GM18868 (cell line): ENCODE data around the gene EHMT1.
A peak's percentile ranks its signal among the peaks of the same experiment; 100 is the strongest.

ENCODE experiments used
- ATAC-seq: cut with Tn5 transposase; IDR thresholded peaks from one replicate; pipeline ENCODE4 v1.9.1; 2021; ENCODE audit warnings: mild to moderate bottlenecking, moderate library complexity; ENCODE audit not compliant: unreplicated experiment

The EHMT1 gene

DNA sequence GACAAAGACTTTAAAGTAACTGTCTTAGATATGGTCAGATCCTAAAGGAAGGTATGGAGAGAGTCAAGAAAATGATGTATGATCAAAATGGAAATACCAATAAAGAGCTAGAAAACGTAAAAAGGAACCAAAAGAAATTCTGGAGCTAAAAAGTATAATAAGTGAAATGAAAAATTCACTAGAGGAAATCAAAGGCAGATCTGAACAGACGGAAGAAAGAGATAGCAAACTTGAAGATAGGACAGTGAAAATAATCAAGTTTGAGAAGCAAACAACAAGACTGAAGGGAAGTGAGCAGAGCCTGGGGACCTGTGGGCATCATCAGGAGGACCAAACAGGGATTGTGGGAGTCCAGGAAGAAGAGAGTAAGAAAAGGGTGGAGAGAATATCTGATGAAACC, 115.4 kb downstream of the EHMT1 start:
- ATAC-seq = no peak

DNA sequence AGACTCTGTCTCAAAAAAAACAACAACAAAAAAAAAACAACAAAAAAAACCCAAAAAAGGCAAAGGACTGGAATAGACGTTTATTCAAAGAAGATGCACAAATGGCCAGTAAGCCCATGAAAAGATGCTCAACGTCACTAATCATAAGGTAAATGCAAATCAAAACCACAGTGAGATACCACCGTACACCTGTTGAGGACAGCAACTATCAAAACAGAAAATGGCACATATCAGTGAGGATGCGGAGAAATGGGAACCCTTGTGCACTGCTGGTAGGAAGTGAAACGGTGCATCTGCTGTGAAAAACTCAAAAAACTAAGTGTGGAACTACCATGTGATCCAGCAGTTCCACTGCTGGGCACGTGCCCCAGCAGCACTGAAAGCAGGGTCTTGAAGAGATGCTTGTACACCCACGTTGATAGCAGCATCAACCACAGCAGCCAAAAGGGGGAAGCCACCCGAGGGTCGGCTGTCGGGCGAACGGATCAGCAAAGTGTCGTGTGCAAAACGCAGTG, 119.4 kb downstream of the EHMT1 start:
- peak; percentile 87 for ATAC-seq

DNA sequence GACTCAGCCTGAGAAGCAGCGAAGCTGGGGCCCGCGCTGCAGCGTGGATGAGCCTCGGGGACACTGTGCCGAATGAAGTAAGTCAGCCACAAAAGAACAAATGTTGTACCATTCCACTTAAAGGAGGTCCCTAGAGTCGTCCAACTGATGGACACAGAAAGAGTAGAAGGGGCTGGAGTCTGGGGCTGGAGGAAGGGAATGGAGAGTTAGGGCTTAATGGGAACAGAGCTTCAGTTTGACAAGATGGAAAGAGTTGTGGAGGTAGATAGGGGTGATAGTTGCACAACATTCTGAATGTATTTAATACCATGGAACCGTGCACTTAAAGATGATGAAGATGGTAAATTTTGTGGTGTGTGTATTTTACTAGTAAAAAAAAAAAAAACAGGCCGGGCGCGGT, 119.9 kb downstream of the EHMT1 start:
- ATAC-seq = no peak

DNA sequence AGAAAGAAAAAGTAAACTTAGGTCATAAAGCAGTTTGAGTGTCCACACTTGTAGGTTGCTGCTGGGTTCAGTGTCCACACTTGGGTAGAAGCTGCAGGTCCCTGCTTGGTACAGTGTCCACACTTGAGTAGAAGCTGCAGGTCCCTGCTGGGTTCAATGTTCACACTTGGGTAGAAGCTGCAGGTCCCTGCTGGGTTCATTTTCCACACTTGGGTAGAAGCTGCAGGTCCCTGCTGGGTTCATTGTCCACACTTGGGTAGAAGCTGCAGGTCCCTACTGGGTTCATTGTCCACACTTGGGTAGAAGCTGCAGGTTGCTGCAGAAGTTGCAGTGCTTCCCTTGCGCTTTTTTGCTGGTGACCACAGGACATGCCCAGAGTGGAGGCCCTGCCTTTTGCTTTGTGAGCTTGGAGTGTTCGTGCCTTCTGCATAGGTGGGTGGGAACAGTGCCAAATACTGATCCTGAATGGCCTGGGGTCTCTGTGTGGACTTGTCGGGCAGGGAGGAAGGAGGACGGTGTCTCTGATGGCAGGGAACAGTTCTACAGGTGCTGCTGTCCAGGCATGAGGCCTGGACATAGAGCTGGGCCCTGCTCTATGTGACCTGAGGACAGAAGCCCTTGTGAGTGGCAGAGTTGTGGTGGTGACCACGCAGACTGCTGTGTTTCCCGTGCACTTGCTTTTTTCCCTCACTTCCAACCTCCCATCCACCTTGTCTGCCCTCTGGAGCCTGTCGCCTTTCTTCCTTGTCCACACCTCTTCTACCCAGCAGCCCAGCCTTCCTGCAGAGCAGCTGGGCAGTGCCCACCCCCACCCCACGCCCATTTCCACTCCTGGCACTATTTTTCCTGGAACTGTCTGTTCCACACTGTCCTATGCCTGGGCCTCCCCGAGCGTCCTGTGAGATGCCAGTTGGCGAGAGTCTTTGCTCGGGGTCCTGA, 120.8 kb downstream of the EHMT1 start:
- no peak for ATAC-seq

DNA sequence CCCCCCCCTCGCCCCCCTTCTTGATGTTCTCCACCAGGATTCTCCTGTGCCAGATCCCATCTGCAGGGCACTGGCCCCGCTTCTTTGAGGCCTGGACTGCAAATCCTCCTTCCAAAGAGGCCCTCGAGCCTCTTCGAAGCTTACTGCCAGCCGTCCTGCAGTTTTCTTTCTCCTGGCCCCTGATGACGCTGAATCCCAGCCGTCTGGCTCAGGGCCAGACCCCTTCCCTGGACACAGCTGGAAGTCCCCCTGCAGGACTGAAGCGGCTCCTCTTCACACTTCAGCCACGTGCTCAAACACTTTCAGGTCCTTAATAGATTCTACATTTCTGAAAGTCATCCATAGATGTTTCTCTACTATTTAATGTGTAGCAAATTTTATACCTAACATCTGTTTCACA, 121.5 kb downstream of the EHMT1 start:
- ATAC-seq = no peak

DNA sequence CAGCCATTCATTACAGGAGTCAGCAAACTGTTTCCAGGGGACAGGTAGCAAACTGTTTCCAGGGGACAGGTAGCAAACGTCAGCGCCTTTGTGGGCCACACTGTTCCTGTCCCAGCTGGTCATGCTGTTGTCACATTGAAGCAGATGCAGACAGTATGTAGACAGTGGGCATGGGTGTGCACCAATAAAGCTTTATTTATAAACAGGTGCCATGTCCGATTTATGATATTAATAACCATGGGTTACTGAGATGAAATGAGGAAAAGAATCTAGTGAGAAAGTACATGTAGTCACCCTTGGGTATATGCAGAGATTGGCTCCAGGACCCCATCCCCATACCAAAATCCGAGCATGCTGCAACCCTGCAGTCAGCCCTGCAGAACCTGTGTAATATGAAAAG, 122.5 kb downstream of the EHMT1 start:
- ATAC-seq = no peak

DNA sequence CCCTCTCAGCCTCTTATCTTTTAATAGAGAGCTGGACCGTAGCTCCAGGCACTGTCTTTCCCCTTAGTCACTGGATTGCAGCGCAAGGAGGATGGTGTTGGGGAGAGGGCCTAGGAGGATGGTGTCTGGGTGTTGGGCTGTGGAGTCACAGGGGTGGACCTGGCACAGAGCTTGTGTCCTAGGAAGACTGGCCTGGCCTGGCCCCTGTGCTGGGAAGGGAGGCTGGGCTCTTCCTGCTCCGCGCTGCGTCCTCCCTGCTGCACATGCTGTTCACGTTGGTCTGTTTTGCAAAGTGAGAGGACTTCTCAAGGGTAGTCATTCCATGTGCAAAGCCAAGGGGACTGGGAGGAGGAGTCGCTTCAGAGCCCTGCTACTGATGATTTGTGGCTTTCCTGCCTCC, 123.9 kb downstream of the EHMT1 start:
- no peak for ATAC-seq

DNA sequence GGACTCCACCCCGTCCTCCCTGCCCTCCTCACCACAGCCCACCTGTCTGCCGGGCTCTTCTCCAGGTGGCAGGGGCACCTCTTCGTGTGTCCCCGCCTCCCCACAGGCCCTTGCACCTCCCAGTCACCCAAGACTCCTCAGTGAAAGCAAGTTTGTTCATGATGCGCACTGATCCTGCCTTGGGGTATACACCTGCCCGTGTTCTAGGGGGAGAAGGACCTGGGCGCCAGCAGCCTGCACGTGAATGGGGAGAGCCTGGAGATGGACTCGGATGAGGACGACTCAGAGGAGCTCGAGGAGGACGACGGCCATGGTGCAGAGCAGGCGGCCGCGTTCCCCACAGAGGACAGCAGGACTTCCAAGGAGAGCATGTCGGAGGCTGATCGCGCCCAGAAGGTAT, 124.9 kb downstream of the EHMT1 start:
- ATAC-seq = no peak

DNA sequence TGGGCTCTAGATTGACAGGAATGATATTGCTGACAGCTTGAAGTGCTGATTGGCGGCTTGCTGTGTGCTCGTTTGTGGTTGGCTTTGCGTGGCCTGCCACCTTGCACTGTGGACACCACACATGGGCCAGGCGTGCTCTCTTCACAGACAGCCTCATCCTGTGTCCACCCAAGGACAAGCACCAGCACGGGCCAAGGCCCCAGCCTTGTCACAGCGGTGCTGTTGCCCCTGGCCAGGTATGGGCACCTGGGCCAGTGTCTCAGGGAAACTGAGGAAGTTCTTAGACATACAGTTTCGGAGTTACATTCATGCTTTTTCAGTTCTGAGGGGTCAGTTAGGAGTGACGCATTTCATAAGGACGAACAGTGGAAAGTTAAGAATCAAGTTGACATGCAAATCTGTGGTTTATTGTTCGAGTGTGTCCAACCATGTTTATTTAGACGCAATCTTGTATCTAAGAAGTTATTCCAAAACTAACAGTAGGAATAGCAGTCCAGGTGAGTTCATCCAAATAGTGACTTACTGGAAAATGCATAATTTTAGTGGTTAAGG, 125.9 kb downstream of the EHMT1 start:
- ATAC-seq = peak; percentile 57

DNA sequence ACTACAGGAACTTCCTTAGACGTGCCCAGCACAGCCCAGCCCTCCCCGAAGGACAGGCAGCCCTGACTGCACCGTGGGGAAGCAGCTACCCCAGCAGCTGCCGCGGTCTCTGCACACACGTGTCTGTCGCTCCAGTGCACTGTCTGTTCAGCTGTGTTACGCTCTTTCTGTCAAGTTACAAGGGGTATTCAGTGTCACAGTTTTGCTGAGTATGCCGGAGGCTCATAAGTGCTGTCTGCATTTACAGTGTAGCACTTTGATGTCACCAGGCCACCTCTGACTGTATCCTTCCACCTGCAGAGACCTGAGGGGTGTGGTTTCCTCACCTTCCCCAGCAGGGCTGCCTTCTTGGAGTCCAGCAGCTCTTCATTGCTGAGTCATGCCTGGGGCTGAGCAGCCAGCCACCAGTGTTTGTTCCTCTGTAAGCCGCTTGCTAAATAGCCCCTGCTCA, 126.8 kb downstream of the EHMT1 start:
- peak; percentile 73 for ATAC-seq

DNA sequence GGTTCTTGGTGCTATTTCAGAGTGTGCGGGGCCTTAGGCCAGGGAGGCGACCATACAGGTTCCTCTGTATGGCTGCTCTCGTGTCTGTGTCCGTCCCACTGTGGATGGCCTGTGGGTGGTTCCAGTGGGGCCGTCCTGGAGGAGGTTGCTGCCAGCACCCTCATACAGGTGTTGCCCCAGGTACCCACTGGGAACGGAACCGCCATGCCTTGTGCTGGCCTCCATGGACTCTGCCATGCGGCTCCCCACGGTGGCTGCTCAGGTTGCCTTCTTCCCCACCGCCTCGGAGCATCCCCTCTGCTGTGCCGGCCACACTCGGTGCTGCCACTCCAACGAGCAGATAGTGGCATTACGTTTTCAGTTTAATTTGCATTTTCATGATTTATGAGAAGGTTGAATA, 129.5 kb downstream of the EHMT1 start:
- no peak for ATAC-seq

DNA sequence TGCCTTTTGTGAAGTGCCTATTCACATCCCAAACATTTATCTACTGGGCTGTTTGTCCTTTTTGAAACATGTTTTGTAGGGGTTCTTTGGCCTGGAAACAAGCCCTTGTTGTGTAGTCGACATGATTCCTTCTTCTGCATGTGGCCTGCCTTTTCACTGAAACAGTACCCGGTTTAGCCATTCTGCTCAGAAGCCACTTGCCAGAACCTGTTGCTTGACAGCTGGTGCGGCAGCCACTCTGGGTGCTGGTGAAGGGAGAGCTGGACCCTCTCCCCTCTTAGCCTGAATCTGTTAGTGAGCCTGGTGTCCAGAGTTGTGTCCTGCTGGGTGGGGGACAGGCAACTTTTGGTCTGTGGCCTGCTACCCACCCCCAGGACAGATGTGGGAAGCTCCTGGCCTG, 129.9 kb downstream of the EHMT1 start:
- ATAC-seq = no peak

DNA sequence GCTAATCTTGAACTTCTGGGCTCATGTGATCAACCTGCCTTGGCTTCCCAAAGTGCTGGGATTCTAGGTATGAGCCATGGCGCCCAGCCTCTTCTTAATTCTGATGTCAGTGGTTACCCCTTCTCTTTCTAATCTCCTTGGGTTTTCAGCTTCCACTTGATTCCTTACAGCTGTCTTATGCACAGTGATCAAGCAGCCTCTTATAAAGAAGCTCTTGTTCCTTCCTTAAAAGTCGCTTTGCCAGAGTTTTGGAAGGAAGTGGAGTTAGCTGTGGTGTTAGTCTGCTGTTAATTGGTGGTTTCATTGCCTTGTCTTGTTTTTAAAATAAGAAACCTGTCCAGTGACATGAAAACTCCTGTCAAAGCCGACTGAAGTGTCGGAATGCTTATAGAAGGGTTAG, 130.7 kb downstream of the EHMT1 start:
- no peak for ATAC-seq

DNA sequence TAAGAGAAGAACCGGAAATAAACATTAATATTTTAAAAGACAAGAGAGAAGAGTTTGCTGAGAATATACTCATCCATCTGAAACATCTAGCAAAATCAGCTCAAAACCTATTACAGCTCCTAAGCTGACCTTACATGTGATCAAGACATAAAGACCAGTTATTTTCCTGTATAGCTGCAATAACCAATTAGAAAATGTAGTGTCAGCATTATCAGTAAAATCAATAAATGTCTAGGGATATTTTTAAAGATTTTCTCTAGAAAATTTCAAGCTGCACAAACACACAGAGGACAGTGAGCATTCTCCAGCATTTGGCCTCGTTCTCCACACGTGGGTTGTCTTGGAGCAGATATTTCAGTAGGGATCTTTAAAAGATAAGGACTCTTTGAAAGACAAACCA, 131.2 kb downstream of the EHMT1 start:
- ATAC-seq = no peak

DNA sequence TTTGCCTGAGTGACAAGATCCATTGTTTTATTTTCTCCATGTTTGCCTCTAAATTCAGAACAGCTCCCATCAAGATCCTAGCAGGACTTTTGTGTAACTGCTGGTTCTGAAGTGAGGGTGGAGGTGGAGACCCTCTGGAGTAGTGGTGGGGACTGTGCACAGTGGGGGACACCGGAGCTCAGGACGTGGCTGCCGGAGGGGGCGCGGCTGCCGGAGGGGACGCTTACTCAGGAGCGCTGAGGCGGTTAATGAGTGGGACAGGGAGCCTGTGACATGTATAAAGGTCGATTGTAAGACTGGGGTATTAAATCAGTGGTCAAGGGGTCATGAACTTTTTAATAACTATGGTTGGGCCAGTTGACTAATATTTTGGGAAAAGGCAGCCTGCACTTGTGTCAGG, 131.8 kb downstream of the EHMT1 start:
- no peak for ATAC-seq

DNA sequence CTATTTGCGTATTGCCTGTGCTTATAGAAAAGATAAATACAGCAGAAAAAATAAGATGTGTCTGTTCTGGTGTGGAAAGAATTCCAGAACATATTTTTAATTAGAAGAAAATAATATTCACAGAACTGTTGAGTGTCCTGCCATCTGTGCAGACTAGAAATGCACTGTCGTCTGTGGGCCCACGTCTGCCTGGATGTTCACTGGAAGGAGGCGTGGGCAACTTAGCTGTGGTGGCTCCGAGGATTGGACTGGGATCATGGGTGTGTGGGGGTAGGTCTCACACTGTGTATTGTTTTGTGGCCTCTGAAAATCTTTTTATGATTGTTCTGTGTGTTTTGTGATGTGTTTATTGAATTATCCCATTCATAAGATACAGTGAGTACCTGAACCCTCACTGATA, 132.8 kb downstream of the EHMT1 start:
- no peak for ATAC-seq

DNA sequence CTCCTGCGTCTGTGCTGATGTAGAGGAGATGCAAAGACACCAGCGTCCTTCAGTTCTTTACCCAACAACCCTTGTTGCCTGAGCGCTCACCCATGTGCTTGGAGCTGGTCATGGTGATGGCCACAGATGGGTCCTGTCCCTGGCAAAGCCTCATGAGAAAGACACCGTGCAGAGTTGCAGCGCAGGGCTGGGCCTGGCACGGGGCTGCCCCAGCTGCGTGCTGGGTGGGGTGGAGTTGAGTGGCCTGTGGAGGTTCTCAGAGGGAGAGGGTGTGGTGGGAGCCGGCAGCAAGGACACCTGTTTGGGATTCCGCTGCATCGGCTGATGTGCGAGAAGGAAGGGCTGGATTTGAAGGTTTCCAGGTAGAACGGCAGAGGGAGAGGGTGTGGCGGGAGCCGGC, 133.6 kb downstream of the EHMT1 start:
- ATAC-seq = no peak

DNA sequence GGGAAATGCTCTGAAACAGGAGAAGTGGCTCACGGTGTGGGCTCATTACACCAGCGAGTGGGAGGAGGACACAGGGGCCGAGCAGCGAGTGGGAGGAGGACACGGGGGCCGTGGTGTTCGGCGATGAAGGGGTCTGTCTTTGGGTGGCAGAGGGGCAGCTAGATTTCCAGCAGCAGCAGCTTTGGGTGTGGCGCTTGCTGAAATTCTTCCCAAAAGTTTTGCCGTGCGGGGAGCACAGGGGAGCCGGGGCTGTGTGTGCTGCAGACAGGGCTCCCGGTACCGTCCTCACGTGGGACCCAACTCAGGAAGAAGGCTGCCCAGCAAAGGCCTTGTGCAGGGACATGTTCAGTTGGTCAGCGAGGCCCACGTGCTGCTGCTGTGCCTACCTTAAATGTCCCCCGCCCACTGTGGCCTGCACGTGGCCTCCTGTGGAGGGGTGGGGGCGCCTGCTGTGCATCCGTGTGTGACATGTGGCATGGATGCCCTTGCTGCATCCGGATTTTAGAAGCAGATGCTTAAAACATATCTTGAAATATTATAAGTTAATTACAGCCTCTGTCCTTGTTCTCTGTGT, 134.5 kb downstream of the EHMT1 start:
- no peak for ATAC-seq

DNA sequence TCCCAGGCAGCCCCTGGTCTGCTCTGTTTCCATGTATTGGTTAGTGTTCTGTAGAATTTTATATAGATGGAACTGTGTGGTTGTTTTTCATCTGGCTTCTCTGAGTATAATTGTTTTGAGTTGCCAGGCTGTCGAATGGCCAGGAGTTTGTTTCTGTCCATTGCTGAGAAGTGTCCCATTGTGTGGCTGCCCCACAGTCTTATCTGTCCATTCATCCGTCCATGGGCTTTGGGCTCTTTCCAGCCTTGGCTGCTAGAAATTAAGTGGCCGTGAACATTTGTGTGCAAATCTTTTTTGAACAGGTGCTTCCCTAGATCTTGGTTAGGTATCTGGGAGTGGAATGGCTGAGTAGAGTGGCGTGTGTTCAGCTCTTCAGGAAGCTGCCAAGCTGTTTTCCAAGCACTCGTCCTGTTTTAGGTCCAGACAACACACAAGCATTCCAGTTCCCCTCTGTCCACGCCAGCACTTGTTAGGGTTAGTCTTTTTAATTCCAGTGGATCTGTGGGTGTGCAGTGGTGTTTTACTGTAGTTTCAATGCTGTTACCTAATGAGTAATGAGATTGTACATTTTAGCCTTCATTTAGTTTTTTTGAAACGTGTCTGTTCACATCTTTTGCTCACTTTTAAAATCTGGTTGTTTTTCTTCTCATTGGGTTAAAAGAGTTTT, 136.6 kb downstream of the EHMT1 start:
- ATAC-seq = no peak

DNA sequence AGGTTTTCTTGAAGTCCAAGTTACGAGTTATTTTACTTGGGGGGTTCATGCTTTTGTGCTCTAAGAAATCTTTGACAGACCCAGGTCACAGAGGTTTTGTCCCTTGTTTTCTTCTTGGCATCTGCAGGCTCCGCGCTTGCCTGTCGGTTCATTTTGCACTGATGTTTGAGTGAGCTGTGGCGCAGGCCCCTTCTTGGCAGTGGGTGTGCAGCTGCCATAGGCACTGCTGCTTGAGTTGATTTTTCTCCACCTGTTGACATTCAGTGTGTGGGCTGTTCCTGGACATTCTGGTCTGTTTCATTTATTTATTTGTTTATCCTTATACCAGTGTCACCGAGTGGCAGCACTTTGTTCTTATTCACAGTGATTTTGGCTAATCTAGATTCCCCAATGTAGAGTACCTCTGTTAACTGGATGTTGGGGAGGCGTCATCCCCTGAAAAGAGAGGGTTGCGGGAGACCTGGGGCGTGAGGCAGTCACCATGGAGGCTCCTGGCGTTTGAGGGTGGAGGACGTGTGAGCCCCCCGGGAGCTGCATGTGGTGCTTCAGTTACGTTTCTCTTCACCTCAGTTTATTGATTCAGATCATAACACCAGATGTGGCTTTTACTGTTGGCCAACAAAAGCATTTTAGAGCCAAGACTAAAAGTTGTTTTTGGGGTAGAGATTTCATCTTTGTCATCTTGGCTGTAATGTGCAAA, 137.4 kb downstream of the EHMT1 start:
- no peak for ATAC-seq

DNA sequence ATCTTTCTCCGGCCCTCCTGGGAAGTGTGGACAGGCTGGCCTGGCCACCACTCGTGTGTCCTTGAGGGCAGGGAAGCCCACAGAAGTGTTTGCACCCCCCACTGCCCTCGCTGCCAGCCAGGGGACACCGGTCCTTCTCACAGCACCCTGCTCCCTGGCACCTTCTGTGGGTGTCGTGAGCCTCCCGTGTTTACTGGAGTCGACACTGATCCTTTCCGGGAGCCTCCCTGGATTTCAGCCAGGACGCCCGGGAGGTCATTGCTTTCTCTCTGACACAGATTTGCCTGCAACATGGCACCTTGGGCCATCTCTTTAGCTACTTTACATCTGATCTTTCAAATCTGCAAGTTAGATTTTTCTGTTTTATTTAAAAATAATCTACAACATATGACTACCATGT, 138.3 kb downstream of the EHMT1 start:
- ATAC-seq = no peak
